GM10847 (cell line): ENCODE data around the gene HSPA12A.

ENCODE experiments used
- POLR2A ChIP-seq: IDR thresholded peaks from 2 replicates; pipeline ENCODE4 v1.6.1; 2011; ENCODE audit not compliant: insufficient read length; ENCODE audit errors: extremely low read depth

HSPA12A gene

GRCh38 chr10:116676633-116677032 lies 65.7 kb downstream of the HSPA12A start:
- TF ChIP-seq POLR2A: no peak

- TF ChIP-seq POLR2A: no peak
These were observed 66.2 kb downstream of the HSPA12A start for GRCh38 chr10:116676118-116676517.

GRCh38 chr10:116674901-116675423 lies 67.4 kb downstream of the HSPA12A start:
- no peak for TF ChIP-seq POLR2A

GRCh38 chr10:116673866-116674265 lies 68.5 kb downstream of the HSPA12A start:
- TF ChIP-seq POLR2A: no peak

- no peak for TF ChIP-seq POLR2A
These were observed 69.5 kb downstream of the HSPA12A start for GRCh38 chr10:116672891-116673290.

- no peak for TF ChIP-seq POLR2A
These were observed 71.0 kb downstream of the HSPA12A start for GRCh38 chr10:116671274-116671926.

GRCh38 chr10:116670706-116671105 lies 71.7 kb downstream of the HSPA12A start:
- TF ChIP-seq POLR2A: no peak

- TF ChIP-seq POLR2A: no peak
These were observed 72.3 kb downstream of the HSPA12A start for GRCh38 chr10:116669832-116670644.

GRCh38 chr10:116669080-116669479 lies 73.3 kb downstream of the HSPA12A start:
- TF ChIP-seq POLR2A: no peak

- TF ChIP-seq POLR2A: no peak
These were observed 73.9 kb downstream of the HSPA12A start for GRCh38 chr10:116668446-116668845.

- no peak for TF ChIP-seq POLR2A
These were observed 74.3 kb downstream of the HSPA12A start for GRCh38 chr10:116668018-116668417.

GRCh38 chr10:116667484-116667883 lies 74.9 kb downstream of the HSPA12A start:
- no peak for TF ChIP-seq POLR2A

GRCh38 chr10:116665541-116666125 lies 76.7 kb downstream of the HSPA12A start:
- TF ChIP-seq POLR2A: no peak

GRCh38 chr10:116664631-116665030 lies 77.7 kb downstream of the HSPA12A start:
- no peak for TF ChIP-seq POLR2A

GRCh38 chr10:116663342-116663741 lies 79.0 kb downstream of the HSPA12A start:
- no peak for TF ChIP-seq POLR2A

GRCh38 chr10:116660860-116661259 lies 81.5 kb downstream of the HSPA12A start:
- no peak for TF ChIP-seq POLR2A

- TF ChIP-seq POLR2A: no peak
These were observed 83.2 kb downstream of the HSPA12A start for GRCh38 chr10:116659049-116659670.
